Loucy (cell line): Measurements from ENCODE around the gene BHLHE23.

Source experiments
- H2AFZ ChIP-seq: fragments of 200-600 bp; sonication (generic); 2 replicates; pipeline ENCODE4 v1.6.0; 2016; ENCODE audit warnings: antibody characterized with exemption, mild to moderate bottlenecking, low read length, moderate library complexity
- H3F3A ChIP-seq: fragments of 200-600 bp; 2 replicates; pipeline ENCODE4 v1.6.0; 2016; ENCODE audit warnings: antibody characterized with exemption, low read depth, mild to moderate bottlenecking
- H3K27me3 ChIP-seq: fragments of 200-600 bp; sonication (generic); 2 replicates; pipeline ENCODE4 v1.6.1; 2014; ENCODE audit warnings: low read length, mild to moderate bottlenecking; ENCODE audit not compliant: insufficient read depth, poor library complexity, severe bottlenecking
- H3K36me3 ChIP-seq: fragments of 200-600 bp; sonication (generic); 2 replicates; pipeline ENCODE4 v1.6.1; 2016; ENCODE audit warnings: low read length; ENCODE audit not compliant: insufficient read depth
- H3K4me1 ChIP-seq: fragments of 200-600 bp; sonication (generic); 2 replicates; pipeline ENCODE4 v1.5.1; 2014; ENCODE audit warnings: low read length, mild to moderate bottlenecking; ENCODE audit not compliant: insufficient read depth, poor library complexity, severe bottlenecking
- H3K4me2 ChIP-seq: fragments of 200-600 bp; sonication (generic); 2 replicates; pipeline ENCODE4 v1.6.0; 2014; ENCODE audit warnings: antibody characterized with exemption, low read length, low read depth, mild to moderate bottlenecking; ENCODE audit not compliant: poor library complexity, severe bottlenecking
- H3K4me3 ChIP-seq: fragments of 200-600 bp; sonication (generic); 2 replicates; pipeline ENCODE4 v1.5.1; 2014; ENCODE audit warnings: low read length, mild to moderate bottlenecking, mixed read lengths; ENCODE audit not compliant: poor library complexity, severe bottlenecking
- H3K79me2 ChIP-seq: fragments of 200-600 bp; sonication (generic); 2 replicates; pipeline ENCODE4 v1.6.1; 2014; ENCODE audit warnings: low read length; ENCODE audit not compliant: insufficient read depth
- H3K9ac ChIP-seq: fragments of 200-600 bp; sonication (generic); 2 replicates; pipeline ENCODE4 v1.6.0; 2014; ENCODE audit warnings: mild to moderate bottlenecking, low read depth, low read length, moderate library complexity; ENCODE audit not compliant: poor library complexity, severe bottlenecking
- H3K9me2 ChIP-seq: fragments of 200-600 bp; sonication (generic); replicated peaks from 2 replicates; pipeline ENCODE4 v1.6.1; 2016; ENCODE audit warnings: low read depth, low read length, mixed read lengths
- H3K9me3 ChIP-seq: fragments of 200-600 bp; sonication (generic); 2 replicates; pipeline ENCODE4 v1.6.1; 2014; ENCODE audit warnings: mild to moderate bottlenecking, antibody characterized with exemption, low read length, low read depth; ENCODE audit not compliant: insufficient read depth
- H4K20me1 ChIP-seq: fragments of 200-600 bp; sonication (generic); 2 replicates; pipeline ENCODE4 v1.6.0; 2014; ENCODE audit warnings: antibody characterized with exemption, low read length, mild to moderate bottlenecking; ENCODE audit not compliant: insufficient read depth, poor library complexity, severe bottlenecking
- CTCF ChIP-seq: fragments of 200-600 bp; sonication (generic); conservative IDR thresholded peaks from 2 replicates; pipeline ENCODE4 v1.5.1; 2014; ENCODE audit warnings: mild to moderate bottlenecking, antibody characterized with exemption, low read length
- EZH2phosphoT487 ChIP-seq: fragments of 200-600 bp; IDR thresholded peaks from 2 replicates; pipeline ENCODE4 v1.6.1; 2018; ENCODE audit warnings: antibody characterized with exemption, mild to moderate bottlenecking, moderate library complexity, borderline replicate concordance

The BHLHE23 gene

GRCh38 chr20:62991196-62991807 is 15.5 kb downstream of the BHLHE23 start:
- H3K9ac ChIP-seq: no peak overlapping the region
- no peaks in the 10 kb centered on the region for H3K27me3 ChIP-seq
- H3K9me2 ChIP-seq: no peaks in the 10 kb centered on the region
- no peak overlapping the region for H2AFZ ChIP-seq
- no peaks in the 10 kb centered on the region for H3K79me2 ChIP-seq
- no peaks in the 10 kb centered on the region for H3K36me3 ChIP-seq
- H3K4me3 ChIP-seq: no peak overlapping the region
- TF ChIP-seq EZH2phosphoT487: no peak
- TF ChIP-seq CTCF: no peak
- no peaks in the 10 kb centered on the region for H3K4me1 ChIP-seq
- no peaks in the 10 kb centered on the region for H3K9me3 ChIP-seq
- H4K20me1 ChIP-seq: no peaks in the 10 kb centered on the region
- no peaks in the 10 kb centered on the region for H3F3A ChIP-seq
- no peak overlapping the region for H3K4me2 ChIP-seq

- Histone ChIP-seq H3K4me2 (no peak overlapping the region), H4K20me1 (no peaks in the 10 kb centered on the region), H2AFZ (no peak overlapping the region), H3K79me2 (no peaks in the 10 kb centered on the region), H3K9me2 (no peaks in the 10 kb centered on the region), H3K27me3 (no peaks in the 10 kb centered on the region), H3F3A (no peaks in the 10 kb centered on the region), H3K9ac (no peak overlapping the region), H3K36me3 (no peaks in the 10 kb centered on the region), H3K4me3 (no peak overlapping the region), H3K4me1 (no peaks in the 10 kb centered on the region), H3K9me3 (no peaks in the 10 kb centered on the region)
- no peak for TF ChIP-seq CTCF
Measured at GRCh38 chr20:62990306-62990825, 16.4 kb downstream of the BHLHE23 start.

- no peaks in the 10 kb centered on the region for H3F3A ChIP-seq
- no peak overlapping the region for H3K9ac ChIP-seq
- no peak for TF ChIP-seq EZH2phosphoT487
- no peak for TF ChIP-seq CTCF
- H3K9me2 ChIP-seq: no peaks in the 10 kb centered on the region
- no peaks in the 10 kb centered on the region for H3K27me3 ChIP-seq
- no peak overlapping the region for H3K4me3 ChIP-seq
- no peak overlapping the region for H3K4me2 ChIP-seq
- H3K9me3 ChIP-seq: no peaks in the 10 kb centered on the region
- H3K4me1 ChIP-seq: no peaks in the 10 kb centered on the region
- H3K36me3 ChIP-seq: no peaks in the 10 kb centered on the region
- H2AFZ ChIP-seq: no peak overlapping the region
- no peaks in the 10 kb centered on the region for H3K79me2 ChIP-seq
- no peaks in the 10 kb centered on the region for H4K20me1 ChIP-seq
Measured at GRCh38 chr20:62989201-62989601, 17.6 kb downstream of the BHLHE23 start.
